Thymus (tissue), 11 donors: ENCODE results near the gene TPI1. TPM values are rescaled to one million over a fixed set of nuclear protein-coding genes. Genes with fewer than 3 reads are reported as not detected.

ENCODE experiments used
- DNase-seq, 9 donors: peaks; one replicate each; pipeline ENCODE4 v3.0.0-alpha.2; 2013; ENCODE audit warnings: low spot score in 9 of 9, low read depth in 6 of 9, missing footprints in 1 of 9
- H3K27ac ChIP-seq, 2 donors: one replicate each; pipeline ENCODE4 v1.5.1; 2013; ENCODE audit warnings: control low read depth in 1 of 2, low read depth in 1 of 2, low read length in 1 of 2, mild to moderate bottlenecking in 1 of 2, moderate library complexity in 1 of 2
- H3K27me3 ChIP-seq, 2 donors: one replicate each; pipeline ENCODE4 v1.5.1; 2013; ENCODE audit warnings: low read length in 1 of 2; ENCODE audit not compliant: control insufficient read depth in 2 of 2, insufficient read depth in 1 of 2
- H3K36me3 ChIP-seq, 2 donors: one replicate each; pipeline ENCODE4 v1.5.1; 2013; ENCODE audit warnings: low read length in 1 of 2, mild to moderate bottlenecking in 1 of 2, moderate library complexity in 1 of 2; ENCODE audit not compliant: control insufficient read depth in 2 of 2, insufficient read depth in 2 of 2
- H3K4me1 ChIP-seq, 2 donors: one replicate each; pipeline ENCODE4 v1.5.1; 2013; ENCODE audit warnings: low read length in 2 of 2; ENCODE audit not compliant: control insufficient read depth in 2 of 2, insufficient read depth in 2 of 2
- H3K4me3 ChIP-seq, 2 donors: one replicate each; pipeline ENCODE4 v1.5.1; 2013; ENCODE audit warnings: low read length in 2 of 2, control low read depth in 1 of 2, mild to moderate bottlenecking in 1 of 2
- H3K9me3 ChIP-seq, 2 donors: one replicate each; pipeline ENCODE4 v1.5.1; 2013; ENCODE audit warnings: low read length in 1 of 2, mild to moderate bottlenecking in 1 of 2; ENCODE audit not compliant: control insufficient read depth in 2 of 2, insufficient read depth in 1 of 2
- WGBS: extraction: QIAGEN DNeasy Blood & Tissue Kit; methylation state at CpG from one replicate; pipeline ENCODE4 v1.1.7; 2013; 5-methylcytosine and 5-hydroxymethylcytosine counted together
- polyA plus RNA-seq: library from polyadenylated mRNA; stranded (reverse); fragments of 200-250 nt; gene quantifications from one replicate; pipeline ENCODE4 v1.2.3, GENCODE V29; 2013
- total RNA-seq: library from RNA; stranded (reverse); fragments of 120-200 nt; gene quantifications from one replicate; pipeline ENCODE4 v1.2.4, GENCODE V29; 2013
- donor health status: healthy.

Gene TPI1
- total and polyA plus RNA-seq, 2 donors = 282 to 628 TPM

GRCh38 chr12:6826734-6827436 lies 40.4 kb upstream of the TPI1 start:
- Histone ChIP-seq H3K36me3 (no peaks in the 10 kb centered on the region), H3K9me3 (peaks cover 0 to 15% of the 10 kb centered on the region in 2 donors), H3K27me3 (peaks cover 40 to 97% of the 10 kb centered on the region in 2 donors), H3K27ac (no peak overlapping the region), H3K4me1 (peaks cover 7 to 40% of the 10 kb centered on the region in 2 donors), H3K4me3 (no peak overlapping the region)
- WGBS = 95% methylated on average over 22 of the region's 22 CpGs
- DNase-seq = no peak

GRCh38 chr12:6827437-6827911 lies 39.9 kb upstream of the TPI1 start:
- Histone ChIP-seq H3K4me1 (peaks cover 7 to 34% of the 10 kb centered on the region in 2 donors), H3K4me3 (no peak overlapping the region), H3K27me3 (peaks cover 40 to 95% of the 10 kb centered on the region in 2 donors), H3K36me3 (no peaks in the 10 kb centered on the region), H3K27ac (no peak overlapping the region), H3K9me3 (peaks cover 0 to 15% of the 10 kb centered on the region in 2 donors)
- WGBS = 21% methylated on average over 8 of the region's 8 CpGs
- peak in 3 of 9 donors; percentile 24 to 62 (median 42) for DNase-seq

- Histone ChIP-seq H3K27me3 (peaks cover 40 to 89% of the 10 kb centered on the region in 2 donors), H3K9me3 (peaks cover 0 to 15% of the 10 kb centered on the region in 2 donors), H3K27ac (peak within 1 kb of the TSS in 1 of 2 donors; percentile 46), H3K4me1 (peaks cover 7 to 33% of the 10 kb centered on the region in 2 donors), H3K4me3 (peak within 1 kb of the TSS; percentile 42 to 60), H3K36me3 (no peaks in the 10 kb centered on the region)
- WGBS = 2% methylated on average over 60 of the region's 60 CpGs
- peak in 1 of 9 donors; percentile 40 for DNase-seq
Measured at GRCh38 chr12:6827982-6828780, 39.1 kb upstream of the TPI1 start, which contains the start of gene P3H3. Gene P3H3 (plus strand): TSS chr12:6828407. CDS start chr12:6828441, 34 bp downstream.

- 2% methylated on average over 71 of the region's 71 CpGs for WGBS
- Histone ChIP-seq H3K27ac (peak overlapping the region in 1 of 2 donors; percentile 46), H3K9me3 (peaks cover 0 to 15% of the 10 kb centered on the region in 2 donors), H3K27me3 (peaks cover 40 to 88% of the 10 kb centered on the region in 2 donors), H3K4me3 (peak overlapping the region; percentile 42 to 60), H3K4me1 (peaks cover 7 to 33% of the 10 kb centered on the region in 2 donors), H3K36me3 (no peaks in the 10 kb centered on the region)
- DNase-seq = peak in 1 of 9 donors; percentile 48
Measured at GRCh38 chr12:6828781-6829535, 38.4 kb upstream of the TPI1 start.

GRCh38 chr12:6829536-6830220 lies 37.7 kb upstream of the TPI1 start:
- H3K27ac ChIP-seq = no peak overlapping the region
- WGBS = 71% methylated on average over 19 of the region's 19 CpGs
- DNase-seq = no peak
- peaks cover 0 to 15% of the 10 kb centered on the region in 2 donors for H3K9me3 ChIP-seq
- H3K4me3 ChIP-seq = peak overlapping the region in 1 of 2 donors; percentile 60
- peaks cover 7 to 33% of the 10 kb centered on the region in 2 donors for H3K4me1 ChIP-seq
- H3K27me3 ChIP-seq = peaks cover 40 to 83% of the 10 kb centered on the region in 2 donors
- no peaks in the 10 kb centered on the region for H3K36me3 ChIP-seq

GRCh38 chr12:6830286-6830890 lies 36.9 kb upstream of the TPI1 start:
- no peak for DNase-seq
- Histone ChIP-seq H3K4me1 (peaks cover 7 to 28% of the 10 kb centered on the region in 2 donors), H3K4me3 (no peak overlapping the region), H3K27me3 (peaks cover 40 to 75% of the 10 kb centered on the region in 2 donors), H3K27ac (no peak overlapping the region), H3K9me3 (peaks cover 0 to 15% of the 10 kb centered on the region in 2 donors), H3K36me3 (no peaks in the 10 kb centered on the region)
- WGBS = 91% methylated on average over 11 of the region's 11 CpGs

GRCh38 chr12:6830999-6831398 lies 36.3 kb upstream of the TPI1 start:
- Histone ChIP-seq H3K4me1 (peaks cover 7 to 28% of the 10 kb centered on the region in 2 donors), H3K27ac (no peak overlapping the region), H3K4me3 (no peak overlapping the region), H3K36me3 (no peaks in the 10 kb centered on the region), H3K27me3 (peaks cover 40 to 69% of the 10 kb centered on the region in 2 donors), H3K9me3 (peaks cover 0 to 14% of the 10 kb centered on the region in 2 donors)
- 94% methylated on average over 6 of the region's 6 CpGs for WGBS
- no peak for DNase-seq

GRCh38 chr12:6831450-6831995 lies 35.8 kb upstream of the TPI1 start:
- Histone ChIP-seq H3K36me3 (no peaks in the 10 kb centered on the region), H3K27me3 (peaks cover 38 to 64% of the 10 kb centered on the region in 2 donors), H3K4me3 (no peak overlapping the region), H3K9me3 (peaks cover 0 to 11% of the 10 kb centered on the region in 2 donors), H3K4me1 (peaks cover 7 to 28% of the 10 kb centered on the region in 2 donors), H3K27ac (no peak overlapping the region)
- WGBS = 95% methylated on average over 12 of the region's 12 CpGs
- no peak for DNase-seq
